WERI-Rb-1 (cell line): ENCODE data around the gene RAB3C.

Experiments used
- DNase-seq: peaks from one replicate; pipeline ENCODE4 v3.0.0-alpha.2; 2020
- H3K27ac ChIP-seq: fragments of 250-450 bp; sonication (Bioruptor Pico); 2 replicates; pipeline ENCODE4 v1.5.1; 2020; ENCODE audit warnings: mild to moderate bottlenecking, moderate library complexity
- H3K27me3 ChIP-seq: fragments of 250-450 bp; sonication (Bioruptor Pico); 2 replicates; pipeline ENCODE4 v1.5.1; 2021; ENCODE audit warnings: mild to moderate bottlenecking, low read depth, moderate library complexity; ENCODE audit not compliant: insufficient read depth, severe bottlenecking
- H3K36me3 ChIP-seq: fragments of 250-450 bp; sonication (Bioruptor Pico); 2 replicates; pipeline ENCODE4 v1.5.1; 2020; ENCODE audit warnings: mild to moderate bottlenecking, moderate library complexity
- H3K4me3 ChIP-seq: 2 replicates; pipeline ENCODE4 v1.5.1; 2011; ENCODE audit warnings: low read depth, mild to moderate bottlenecking, control low read depth, low read length
- H3K9me3 ChIP-seq: fragments of 250-450 bp; sonication (Bioruptor Pico); 2 replicates; pipeline ENCODE4 v1.5.1; 2021; ENCODE audit warnings: mild to moderate bottlenecking, moderate library complexity; ENCODE audit not compliant: severe bottlenecking
- CTCF ChIP-seq: IDR thresholded peaks from 2 replicates; pipeline ENCODE4 v1.5.1; 2011; ENCODE audit warnings: low read depth, mild to moderate bottlenecking, control low read depth, inconsistent platforms, low read length

Gene RAB3C

GRCh38 chr5:58786711-58787303, 203.9 kb downstream of the RAB3C start:
- Histone ChIP-seq H3K4me3 (no peak overlapping the region), H3K27ac (peak overlapping the region; percentile 84), H3K27me3 (no peaks in the 10 kb centered on the region), H3K36me3 (no peaks in the 10 kb centered on the region), H3K9me3 (no peaks in the 10 kb centered on the region)
- no peak for DNase-seq
- no peak for TF ChIP-seq CTCF

GRCh38 chr5:58787987-58788386, 205.1 kb downstream of the RAB3C start:
- Histone ChIP-seq H3K27ac (peak overlapping the region; percentile 84), H3K27me3 (no peaks in the 10 kb centered on the region), H3K36me3 (no peaks in the 10 kb centered on the region), H3K4me3 (no peak overlapping the region), H3K9me3 (no peaks in the 10 kb centered on the region)
- no peak for TF ChIP-seq CTCF
- DNase-seq, result peak; percentile 52

- no peak for DNase-seq
- no peaks in the 10 kb centered on the region for H3K36me3 ChIP-seq
- no peaks in the 10 kb centered on the region for H3K27me3 ChIP-seq
- no peak overlapping the region for H3K27ac ChIP-seq
- TF ChIP-seq CTCF, result no peak
- H3K9me3 ChIP-seq, result no peaks in the 10 kb centered on the region
- H3K4me3 ChIP-seq, result no peak overlapping the region
Observed at GRCh38 chr5:58793888-58794657, 211.2 kb downstream of the RAB3C start.

- DNase-seq, result no peak
- Histone ChIP-seq H3K36me3 (no peaks in the 10 kb centered on the region), H3K27ac (no peak overlapping the region), H3K27me3 (no peaks in the 10 kb centered on the region), H3K4me3 (no peak overlapping the region), H3K9me3 (no peaks in the 10 kb centered on the region)
- no peak for TF ChIP-seq CTCF
Observed at GRCh38 chr5:58794875-58795274, 212.0 kb downstream of the RAB3C start.

GRCh38 chr5:58795327-58795726, 212.5 kb downstream of the RAB3C start:
- Histone ChIP-seq H3K36me3 (no peaks in the 10 kb centered on the region), H3K27ac (no peak overlapping the region), H3K9me3 (no peaks in the 10 kb centered on the region), H3K4me3 (no peak overlapping the region), H3K27me3 (no peaks in the 10 kb centered on the region)
- DNase-seq, result no peak
- TF ChIP-seq CTCF, result no peak
